HL-60 (cell line): ENCODE data around the gene EHBP1L1.

ENCODE experiments used
- DNase-seq, 2 experiments: peaks; one replicate each; pipeline ENCODE4 v3.0.0-alpha.2; 2010 to 2020; ENCODE audit warnings: low read depth in 1 of 2, low spot score in 1 of 2
- H3K27ac ChIP-seq: fragments of 250-450 bp; sonication (Bioruptor Pico); replicated peaks from 2 replicates; pipeline ENCODE4 v1.5.1; 2020; ENCODE audit warnings: mild to moderate bottlenecking, moderate library complexity
- H3K27me3 ChIP-seq: fragments of 250-450 bp; sonication (Bioruptor Pico); 2 replicates; pipeline ENCODE4 v1.5.1; 2021; ENCODE audit warnings: mild to moderate bottlenecking, moderate library complexity; ENCODE audit not compliant: insufficient read depth, poor library complexity, severe bottlenecking
- H3K4me3 ChIP-seq: replicated peaks from 2 replicates; pipeline ENCODE4 v1.5.1; 2011; ENCODE audit warnings: mild to moderate bottlenecking, control low read depth, low read length; ENCODE audit not compliant: insufficient read depth
- CTCF ChIP-seq: IDR thresholded peaks from one replicate; pipeline ENCODE4 v1.5.1; 2011; ENCODE audit warnings: low read length, control low read depth, inconsistent platforms; ENCODE audit not compliant: insufficient read depth
- GABPA ChIP-seq: IDR thresholded peaks from 2 replicates; pipeline ENCODE4 v1.6.1; 2012; ENCODE audit warnings: low read depth
- POLR2AphosphoS5 ChIP-seq: IDR thresholded peaks from 2 replicates; pipeline ENCODE4 v1.6.1; 2012; ENCODE audit warnings: low read depth
- REST ChIP-seq: IDR thresholded peaks from 2 replicates; pipeline ENCODE4 v1.6.1; 2012; ENCODE audit warnings: low read depth; ENCODE audit not compliant: insufficient replicate concordance
- SPI1 ChIP-seq: IDR thresholded peaks from 2 replicates; pipeline ENCODE4 v1.6.1; 2012; ENCODE audit warnings: low read depth, mild to moderate bottlenecking, borderline replicate concordance

The EHBP1L1 gene

DNA sequence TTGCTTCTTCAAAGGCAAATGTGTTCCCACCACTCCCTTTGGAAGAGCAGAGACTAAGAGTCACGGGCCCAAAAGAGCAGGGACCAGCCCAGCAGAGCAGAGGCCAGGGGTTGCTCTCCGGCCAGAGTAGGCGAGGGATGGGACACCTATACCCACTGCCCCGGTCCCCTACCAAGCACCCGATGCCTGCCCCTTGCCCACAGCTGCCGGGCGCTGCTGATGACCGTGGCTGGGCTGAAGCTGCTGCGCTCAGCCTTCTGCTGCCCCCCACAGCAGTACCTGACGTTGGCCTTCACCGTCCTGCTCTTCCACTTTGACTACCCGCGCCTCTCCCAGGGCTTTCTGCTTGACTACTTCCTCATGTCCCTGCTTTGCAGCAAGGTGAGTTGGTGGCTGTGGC lies 51.3 kb downstream of the EHBP1L1 start:
- H3K4me3 ChIP-seq = no peak overlapping the region
- no peak for DNase-seq
- TF ChIP-seq GABPA (no peak), SPI1 (no peak), REST (no peak), CTCF (no peak), POLR2AphosphoS5 (no peak)
- no peaks in the 10 kb centered on the region for H3K27me3 ChIP-seq
- no peak overlapping the region for H3K27ac ChIP-seq

DNA sequence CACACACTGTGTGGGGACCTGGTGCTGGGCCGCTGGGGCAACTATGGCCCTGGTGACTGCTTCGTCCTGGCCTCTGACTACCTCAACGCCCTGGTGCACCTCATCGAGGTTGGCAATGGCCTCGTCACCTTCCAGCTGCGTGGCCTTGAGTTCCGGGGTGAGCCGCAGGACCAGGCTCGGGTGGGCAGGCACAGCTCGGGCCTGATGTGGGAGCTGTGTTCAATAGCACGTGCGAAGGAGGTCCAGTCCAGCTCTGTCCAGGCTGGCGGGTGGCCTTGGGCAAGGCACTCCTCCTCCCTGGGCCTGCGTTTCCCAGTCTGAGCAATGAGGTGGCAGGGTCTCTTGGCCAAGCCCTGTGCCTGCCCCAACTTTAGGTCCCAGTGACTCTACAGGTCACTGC lies 53.7 kb downstream of the EHBP1L1 start:
- Histone ChIP-seq H3K27me3 (no peaks in the 10 kb centered on the region), H3K27ac (no peak overlapping the region), H3K4me3 (no peak overlapping the region)
- TF ChIP-seq CTCF (no peak), GABPA (no peak), POLR2AphosphoS5 (no peak), REST (no peak), SPI1 (no peak)
- DNase-seq = no peak

- H3K4me3 ChIP-seq = no peak overlapping the region
- DNase-seq = no peak
- no peak overlapping the region for H3K27ac ChIP-seq
- TF ChIP-seq POLR2AphosphoS5 = no peak
- no peak for TF ChIP-seq CTCF
- TF ChIP-seq SPI1 = no peak
- TF ChIP-seq REST = no peak
- TF ChIP-seq GABPA = no peak
- no peaks in the 10 kb centered on the region for H3K27me3 ChIP-seq
Measured at GRCh38 chr11:65630215-65630614, 54.4 kb downstream of the EHBP1L1 start.
